ENCODE results near the gene SNX14.

SNX14 gene

DNA sequence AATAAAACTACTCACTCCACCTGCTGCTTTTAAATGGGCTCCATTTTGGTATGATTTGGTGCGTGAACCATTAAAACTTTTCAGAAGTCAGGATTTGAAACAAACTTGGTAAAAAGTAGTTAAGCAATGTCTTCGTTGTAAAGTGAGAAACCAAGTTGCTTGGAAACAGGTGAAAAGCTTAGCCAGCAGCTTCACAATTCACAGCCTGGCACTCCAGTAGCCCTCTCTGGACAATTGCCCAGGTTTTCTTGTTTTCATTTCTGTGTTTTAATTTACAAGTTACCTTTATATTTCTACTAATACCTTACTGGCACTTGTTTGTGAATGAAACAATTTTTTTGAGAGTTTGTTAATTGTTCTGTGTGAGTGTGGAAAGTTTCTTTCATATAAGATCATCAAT, 131.0 kb downstream of the SNX14 start:
- DNase-seq (ENCODE audit: low spot score): peak; percentile 29

DNA sequence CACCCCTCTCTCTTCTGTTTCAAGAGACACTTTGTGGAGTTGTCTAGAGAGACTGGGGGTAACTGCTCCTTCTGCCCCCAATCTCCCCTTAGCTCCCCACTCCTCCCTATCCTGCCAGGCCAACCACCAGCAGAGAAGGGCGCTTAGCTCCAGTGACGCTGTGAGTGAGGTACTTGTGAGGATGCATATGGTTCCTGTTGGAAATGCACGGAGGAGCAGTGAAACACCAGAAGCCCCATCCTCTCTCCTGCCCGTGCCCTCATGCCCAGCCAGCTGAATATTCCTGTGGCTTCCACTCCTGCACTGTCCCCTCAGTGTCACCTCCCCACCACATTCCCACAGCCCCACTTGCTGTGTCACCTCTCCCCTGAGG, 131.9 kb downstream of the SNX14 start:
- no peak for DNase-seq (ENCODE audit: low spot score)

DNA sequence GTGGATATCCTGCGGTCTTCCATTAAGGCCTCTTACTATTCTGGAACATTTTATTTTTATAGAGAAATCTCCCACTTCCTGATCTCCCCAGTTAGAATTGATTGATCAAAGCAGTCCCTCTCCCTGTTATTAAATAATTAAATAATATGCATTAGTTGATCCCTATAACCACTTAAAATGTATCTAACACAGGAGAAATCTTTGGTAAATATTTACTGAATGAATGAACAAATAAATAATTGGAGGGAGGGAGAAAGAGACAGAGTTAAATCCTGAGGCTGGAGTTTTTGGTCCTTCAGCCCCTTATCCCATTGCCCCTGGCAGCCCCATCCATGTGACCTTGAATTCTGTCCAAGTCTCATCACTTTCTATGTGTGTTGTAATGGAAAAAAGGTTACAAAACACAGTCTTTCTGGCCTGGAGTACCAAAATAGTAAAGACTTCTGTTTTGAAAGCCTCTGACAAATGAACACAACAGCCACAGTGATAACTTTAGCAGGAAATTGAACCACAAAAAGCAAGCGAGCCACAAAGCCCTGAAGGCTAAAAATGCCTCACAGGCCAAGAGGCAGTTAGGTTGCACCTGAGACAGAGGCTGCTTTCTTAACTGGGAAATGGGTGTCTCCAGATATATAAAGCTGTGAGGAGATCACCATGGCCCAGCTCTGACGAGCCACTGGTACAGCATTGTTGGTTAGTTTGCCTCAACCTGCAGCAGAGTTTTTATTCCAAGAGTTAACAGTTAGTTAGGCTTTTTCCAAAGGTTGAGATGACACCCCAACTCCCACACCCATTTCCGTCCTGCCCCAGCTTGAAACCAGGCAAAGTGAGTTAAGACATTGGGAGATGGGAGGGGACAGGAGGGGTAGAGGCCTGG, 132.5 kb downstream of the SNX14 start:
- no peak for DNase-seq (ENCODE audit: low spot score)

DNA sequence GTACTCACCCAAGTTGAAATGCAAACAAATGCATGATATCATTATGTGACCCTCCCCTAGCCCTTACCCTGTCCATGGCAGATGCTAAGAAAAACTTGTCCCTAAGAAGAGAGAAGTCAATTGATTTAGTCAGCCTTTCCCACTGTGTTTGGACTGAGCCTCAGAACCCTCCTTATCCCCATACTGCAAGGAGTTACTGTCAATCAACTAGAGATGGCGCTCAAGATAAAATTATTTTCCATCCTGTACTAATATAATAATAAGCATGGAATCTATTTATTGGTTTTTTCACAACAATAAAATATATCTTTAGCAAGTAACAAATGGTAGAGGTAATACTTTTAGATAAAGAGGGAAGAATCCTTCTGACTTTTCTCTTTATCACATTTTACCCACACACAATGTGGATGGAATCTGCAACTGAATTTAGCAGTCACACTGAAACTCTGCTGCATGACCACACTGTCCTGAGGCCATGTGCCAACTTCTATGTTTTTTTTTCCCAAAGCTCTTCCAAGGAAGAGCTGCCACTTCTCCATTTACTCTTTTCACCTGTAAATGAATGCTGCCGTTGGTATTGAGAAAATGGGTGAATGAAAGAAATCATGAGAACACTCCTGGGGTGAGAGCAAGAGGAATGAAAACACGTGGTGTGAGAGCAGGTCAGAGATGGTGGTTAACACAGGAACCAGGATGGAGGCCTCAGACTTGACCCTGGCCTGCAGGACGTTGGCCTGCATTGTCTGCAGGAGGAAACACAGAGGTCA, 133.3 kb downstream of the SNX14 start:
- DNase-seq (ENCODE audit: low spot score): no peak

DNA sequence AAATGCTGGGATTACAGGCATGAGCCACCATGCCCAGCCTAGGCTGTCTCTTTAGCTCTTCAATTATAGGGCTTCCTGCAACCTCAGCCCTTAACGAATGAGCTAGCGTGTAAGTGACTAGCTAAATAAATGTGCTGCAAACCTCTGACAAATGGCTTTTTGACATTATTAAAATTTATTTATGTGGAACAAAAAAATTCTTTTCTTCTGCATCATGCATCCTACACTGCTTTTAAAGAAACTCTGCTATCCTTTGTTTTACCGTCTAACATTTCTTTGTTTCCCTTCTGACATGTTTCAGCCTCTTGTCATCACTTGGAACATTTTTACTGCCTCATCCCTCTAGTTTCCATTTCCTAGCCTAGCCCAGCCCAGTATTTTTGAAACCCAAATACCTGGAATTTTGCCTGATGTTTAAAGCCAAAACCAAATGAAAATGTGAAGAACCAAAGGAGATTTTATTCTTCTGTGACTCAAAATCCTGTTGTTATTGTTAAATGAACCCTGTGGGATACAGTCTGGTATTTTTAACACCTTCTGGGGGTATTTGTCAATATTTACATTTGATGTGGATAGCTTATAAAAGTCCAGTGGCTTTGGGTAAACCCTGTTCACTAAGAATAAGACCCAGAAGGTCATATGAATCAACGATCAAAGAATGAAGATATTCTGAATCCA, 134.3 kb downstream of the SNX14 start:
- DNase-seq (ENCODE audit: low spot score): no peak

DNA sequence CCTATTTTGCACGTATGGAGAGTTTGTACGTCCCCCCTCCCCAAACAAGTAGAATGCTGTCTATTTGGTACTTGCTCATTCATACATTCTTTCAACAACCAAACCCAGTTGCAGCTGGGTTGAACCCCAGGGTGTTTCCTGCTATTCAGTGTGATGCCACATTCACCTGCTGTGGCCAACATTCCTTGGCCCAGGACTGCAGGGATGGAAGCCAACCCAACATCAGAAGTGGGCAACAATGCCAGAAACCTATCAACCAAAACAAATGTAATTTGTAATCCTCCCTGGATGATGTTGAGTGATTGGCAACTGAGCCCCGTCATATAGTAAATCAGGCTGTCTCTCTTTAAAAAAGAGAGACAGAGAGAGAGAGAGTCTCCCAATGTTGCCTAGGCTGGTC, 134.9 kb downstream of the SNX14 start:
- no peak for DNase-seq (ENCODE audit: low spot score)

DNA sequence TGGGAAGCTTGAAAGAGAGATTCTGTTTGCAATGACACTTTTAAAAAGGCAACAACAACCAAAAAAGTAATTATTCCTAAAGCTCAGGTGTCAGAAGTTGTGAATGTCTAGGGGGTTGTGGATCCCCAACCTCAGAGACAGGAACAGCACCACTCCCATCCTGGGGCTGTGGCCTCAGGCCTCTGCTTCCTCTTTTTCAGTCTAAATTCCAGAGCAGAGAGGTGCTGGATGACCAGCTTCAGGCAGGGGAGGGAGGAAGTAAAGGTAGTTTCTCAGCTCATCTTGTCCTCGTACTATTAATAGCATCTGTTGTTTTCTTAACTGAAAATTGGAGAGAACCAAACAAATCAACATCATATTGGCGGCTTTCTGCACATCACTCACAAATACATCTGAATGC, 135.5 kb downstream of the SNX14 start:
- DNase-seq (ENCODE audit: low spot score): no peak

DNA sequence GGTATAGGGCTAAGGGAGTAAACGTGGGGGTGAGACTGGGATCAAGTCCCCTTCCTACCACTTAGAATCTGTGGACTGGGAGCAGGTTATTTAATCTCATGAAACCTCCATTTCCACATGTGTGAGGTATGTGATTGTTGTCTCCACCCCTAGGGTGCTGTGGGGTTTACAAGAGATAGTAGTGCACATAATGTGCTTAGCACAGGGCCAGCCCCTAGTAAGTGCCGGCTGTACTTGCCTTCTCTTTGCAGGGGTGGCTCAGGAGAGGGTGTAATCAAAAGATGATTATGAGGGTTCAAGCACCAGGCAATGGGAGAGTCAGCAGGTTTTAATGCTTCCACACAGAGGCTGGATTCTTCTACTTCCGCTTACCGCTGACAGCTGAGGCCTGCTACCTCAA, 136.9 kb downstream of the SNX14 start:
- DNase-seq (ENCODE audit: low spot score): no peak
